Bronchial epithelial cell (primary cell): ENCODE results near the gene MRPL19. TPM values are rescaled to one million over a fixed set of nuclear protein-coding genes. Genes with fewer than 3 reads are reported as not detected.

Experiments
- DNase-seq: peaks from one replicate; pipeline ENCODE4 v3.0.0-alpha.2; 2010; ENCODE audit warnings: low read depth
- FAIRE-seq: peaks from 2 replicates; lab custom pipeline; 2011; peaks lifted over from hg19 to GRCh38; lab: Jason Lieb, UNC
- H3K27me3 ChIP-seq: 2 replicates; pipeline ENCODE4 v1.5.1; 2011; ENCODE audit warnings: low read length; ENCODE audit not compliant: control insufficient read depth, insufficient read depth
- H3K36me3 ChIP-seq: 2 replicates; pipeline ENCODE4 v1.5.1; 2011; ENCODE audit warnings: low read length; ENCODE audit not compliant: control insufficient read depth, insufficient read depth
- H3K4me3 ChIP-seq: 2 replicates; pipeline ENCODE4 v1.5.1; 2011; ENCODE audit warnings: mild to moderate bottlenecking, low read depth, low read length, control low read depth
- total RNA-seq: library from RNA; depleted of rRNA; stranded (reverse); fragments of >200 nt; gene quantifications from 2 replicates; pipeline ENCODE4 v1.2.1, GENCODE V29; 2014
- TF ChIP-seq, protein P1 (sequence below): IDR thresholded peaks from 2 replicates; pipeline ENCODE4 v1.5.1; 2011; ENCODE audit warnings: mild to moderate bottlenecking, moderate library complexity, low read length, control low read depth, inconsistent platforms; ENCODE audit not compliant: insufficient read depth, severe bottlenecking

MRPL19 gene
- total RNA-seq, 1 donor from 2014 or later = 51.6 TPM

- DNase-seq = peak; percentile 52
Observed at GRCh38 chr2:75607400-75607798, 39.2 kb upstream of the MRPL19 start.

GRCh38 chr2:75607988-75608683, 38.4 kb upstream of the MRPL19 start:
- no peak for DNase-seq

More at GRCh38 chr2:75607400-75607798, 39.2 kb upstream of the MRPL19 start:
- H3K4me3 ChIP-seq = no peak overlapping the region
- TF ChIP-seq, protein P1, sequence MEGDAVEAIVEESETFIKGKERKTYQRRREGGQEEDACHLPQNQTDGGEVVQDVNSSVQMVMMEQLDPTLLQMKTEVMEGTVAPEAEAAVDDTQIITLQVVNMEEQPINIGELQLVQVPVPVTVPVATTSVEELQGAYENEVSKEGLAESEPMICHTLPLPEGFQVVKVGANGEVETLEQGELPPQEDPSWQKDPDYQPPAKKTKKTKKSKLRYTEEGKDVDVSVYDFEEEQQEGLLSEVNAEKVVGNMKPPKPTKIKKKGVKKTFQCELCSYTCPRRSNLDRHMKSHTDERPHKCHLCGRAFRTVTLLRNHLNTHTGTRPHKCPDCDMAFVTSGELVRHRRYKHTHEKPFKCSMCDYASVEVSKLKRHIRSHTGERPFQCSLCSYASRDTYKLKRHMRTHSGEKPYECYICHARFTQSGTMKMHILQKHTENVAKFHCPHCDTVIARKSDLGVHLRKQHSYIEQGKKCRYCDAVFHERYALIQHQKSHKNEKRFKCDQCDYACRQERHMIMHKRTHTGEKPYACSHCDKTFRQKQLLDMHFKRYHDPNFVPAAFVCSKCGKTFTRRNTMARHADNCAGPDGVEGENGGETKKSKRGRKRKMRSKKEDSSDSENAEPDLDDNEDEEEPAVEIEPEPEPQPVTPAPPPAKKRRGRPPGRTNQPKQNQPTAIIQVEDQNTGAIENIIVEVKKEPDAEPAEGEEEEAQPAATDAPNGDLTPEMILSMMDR = no peak
- H3K36me3 ChIP-seq = no peaks in the 10 kb centered on the region
- H3K27me3 ChIP-seq = no peaks in the 10 kb centered on the region
- no peak for FAIRE-seq

DNA sequence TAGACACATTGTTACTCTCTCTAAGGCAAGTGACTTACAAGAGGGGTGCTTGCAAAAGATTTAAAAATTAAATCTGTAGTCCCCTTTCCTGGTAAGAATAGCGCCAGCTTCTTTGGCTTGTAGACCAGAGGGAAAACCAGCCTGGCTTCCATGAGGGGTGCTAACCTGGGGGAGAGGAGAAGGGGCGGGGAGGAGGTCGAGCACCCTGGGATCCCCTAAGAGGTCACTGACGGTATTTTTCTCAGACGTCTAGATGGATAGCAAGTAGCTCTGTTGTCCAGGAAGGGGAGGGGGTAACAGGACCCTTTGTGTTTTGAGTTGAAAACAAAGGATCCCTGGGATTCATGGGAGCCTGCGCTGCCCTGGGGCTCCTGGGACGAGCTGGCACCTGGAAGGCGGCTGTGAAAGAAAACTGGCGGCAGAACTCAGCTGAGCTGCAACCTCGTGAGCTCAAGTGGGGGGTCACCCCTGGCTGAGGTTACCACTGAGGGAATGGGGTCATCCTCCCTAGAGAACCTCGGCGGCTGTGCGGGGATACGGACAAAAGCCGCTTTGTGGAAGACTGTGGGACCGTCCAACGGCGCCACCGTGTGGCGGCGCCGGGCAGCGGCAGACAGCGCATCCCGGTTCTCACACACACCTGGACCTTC, 37.8 kb upstream of the MRPL19 start:
- H3K4me3 ChIP-seq = no peak overlapping the region

More at GRCh38 chr2:75607988-75608683, 38.4 kb upstream of the MRPL19 start:
- no peak for FAIRE-seq
- TF ChIP-seq, protein P1 = no peak
- H3K4me3 ChIP-seq = no peak overlapping the region
- no peaks in the 10 kb centered on the region for H3K36me3 ChIP-seq
- no peaks in the 10 kb centered on the region for H3K27me3 ChIP-seq

GRCh38 chr2:75609334-75609689, 37.3 kb upstream of the MRPL19 start:
- TF ChIP-seq, protein P1 = no peak
- Histone ChIP-seq H3K4me3 (no peak overlapping the region), H3K36me3 (no peaks in the 10 kb centered on the region), H3K27me3 (no peaks in the 10 kb centered on the region)
- FAIRE-seq = no peak
- DNase-seq = no peak

More for the DNA sequence above, 37.8 kb upstream of the MRPL19 start:
- TF ChIP-seq, protein P1 = peak; percentile 99
- no peak for FAIRE-seq
- Histone ChIP-seq H3K36me3 (no peaks in the 10 kb centered on the region), H3K27me3 (no peaks in the 10 kb centered on the region)
- peak; percentile 56 for DNase-seq

DNA sequence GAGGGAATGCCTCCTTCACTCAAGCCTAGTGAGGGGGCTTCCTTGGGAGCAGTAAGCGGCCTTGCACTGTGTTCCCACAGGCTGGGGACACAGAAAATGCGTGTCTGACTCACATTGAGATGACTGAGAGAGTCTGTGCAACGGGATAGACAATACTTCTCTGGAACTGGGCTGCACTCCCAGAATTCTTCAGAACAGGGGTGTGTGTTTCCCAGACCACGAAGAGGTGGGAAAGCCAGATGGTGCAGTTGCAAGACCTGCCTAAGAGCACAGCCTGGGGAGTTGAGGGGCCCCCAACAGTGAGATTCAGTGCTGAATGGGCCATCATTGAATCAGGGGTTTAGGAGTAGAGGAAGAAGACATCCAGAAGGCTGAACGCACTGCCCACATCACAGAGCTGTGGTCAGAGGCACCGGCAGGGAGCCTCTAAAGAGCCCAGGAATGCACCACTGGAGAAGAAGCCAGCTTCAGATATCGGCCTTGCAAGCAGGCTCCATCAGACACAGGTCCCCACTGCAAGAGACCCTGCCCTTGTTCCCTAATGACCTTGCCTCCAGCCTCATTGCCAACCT, 36.6 kb upstream of the MRPL19 start:
- TF ChIP-seq, protein P1 = no peak
- no peak for FAIRE-seq
- Histone ChIP-seq H3K4me3 (no peak overlapping the region), H3K27me3 (no peaks in the 10 kb centered on the region), H3K36me3 (no peaks in the 10 kb centered on the region)
- DNase-seq = no peak
